RKO (cell line): Measurements from ENCODE around the gene SIN3A.
"Not testable (repeated sequence)": the region's sequence is repeated elsewhere in the genome, so short reads cannot be mapped to it uniquely, and the experiment has no call there.

Experiments
- DNase-seq: peaks from one replicate; pipeline ENCODE4 v3.0.0-alpha.2; 2016; ENCODE audit warnings: low spot score

SIN3A gene

DNA sequence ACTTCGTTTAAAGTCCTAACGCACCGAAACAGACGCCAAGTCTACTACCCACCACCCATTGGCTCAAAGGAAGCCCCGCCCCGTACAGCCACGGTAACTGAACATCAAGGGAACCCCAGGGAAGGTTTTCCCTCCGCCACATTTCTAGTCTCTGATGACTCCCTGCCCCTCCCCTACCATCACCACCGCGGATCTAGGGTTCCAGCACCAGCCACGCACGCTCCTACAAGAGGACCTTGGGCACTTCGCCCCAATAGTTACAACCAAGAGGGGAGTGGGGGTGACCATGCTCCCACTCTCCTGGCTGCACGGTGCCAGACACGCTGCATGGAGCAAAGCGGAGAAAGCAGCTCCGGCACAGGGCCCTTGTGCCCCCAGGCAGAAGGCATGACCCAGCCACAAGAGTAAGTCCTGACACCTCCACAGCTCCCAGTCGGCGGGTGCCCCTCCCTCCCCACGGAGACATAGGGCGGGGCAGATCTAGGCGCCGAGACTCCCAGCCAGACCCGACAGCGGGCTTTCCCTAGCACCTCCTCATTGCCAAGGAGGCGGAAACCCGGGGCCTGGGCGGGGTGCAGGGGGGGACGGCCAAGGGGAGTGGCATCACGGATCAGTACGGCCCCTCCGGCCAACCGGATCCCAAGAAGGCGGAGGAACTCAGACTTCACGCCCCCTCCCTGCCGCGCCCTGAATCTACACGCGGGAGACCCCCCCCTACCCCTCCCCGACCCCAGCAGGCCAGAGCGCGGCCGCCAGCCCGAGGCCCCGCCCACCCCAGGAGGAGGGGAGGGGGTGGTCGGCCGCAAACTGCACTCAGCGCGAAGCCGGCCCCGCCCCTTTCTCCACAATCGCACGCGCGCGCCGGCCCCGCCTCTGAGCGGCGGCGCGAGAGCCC, 936 bp downstream of the SIN3A start:
- peak; percentile 96 for DNase-seq

DNA sequence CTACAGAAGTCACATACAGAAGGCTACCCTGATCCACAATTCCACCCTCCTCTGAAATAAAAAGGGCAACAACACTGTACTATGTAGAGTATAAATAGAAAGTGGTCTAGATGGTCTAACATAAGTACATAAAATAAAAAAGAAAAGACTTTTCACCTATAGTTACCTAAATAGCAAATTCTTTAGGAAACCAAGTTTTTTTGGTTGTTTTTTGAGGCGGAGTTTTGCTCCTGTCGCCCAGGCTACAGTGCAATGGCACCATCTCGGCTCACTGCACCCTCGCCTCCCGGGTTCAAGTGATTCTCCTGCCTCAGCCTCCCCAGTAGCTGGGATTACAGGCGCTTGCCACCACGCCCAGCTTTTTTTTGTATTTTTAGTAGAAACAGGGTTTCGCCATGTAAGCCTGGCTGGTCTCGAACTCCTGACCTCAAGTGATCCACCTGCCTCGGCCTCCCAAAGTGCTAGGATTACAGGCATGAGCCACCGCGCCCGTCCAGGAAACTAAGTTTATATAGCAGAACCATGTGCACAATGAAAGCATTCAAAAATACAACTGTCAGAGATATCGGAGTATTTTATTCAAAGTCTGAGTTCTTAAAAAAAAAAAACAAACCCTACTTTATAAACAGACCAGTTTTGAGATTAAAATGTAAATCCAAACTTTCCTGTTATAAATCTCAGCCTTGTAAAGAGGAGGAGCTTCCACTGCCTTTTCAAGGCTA, 1.7 kb downstream of the SIN3A start:
- DNase-seq: no peak

DNA sequence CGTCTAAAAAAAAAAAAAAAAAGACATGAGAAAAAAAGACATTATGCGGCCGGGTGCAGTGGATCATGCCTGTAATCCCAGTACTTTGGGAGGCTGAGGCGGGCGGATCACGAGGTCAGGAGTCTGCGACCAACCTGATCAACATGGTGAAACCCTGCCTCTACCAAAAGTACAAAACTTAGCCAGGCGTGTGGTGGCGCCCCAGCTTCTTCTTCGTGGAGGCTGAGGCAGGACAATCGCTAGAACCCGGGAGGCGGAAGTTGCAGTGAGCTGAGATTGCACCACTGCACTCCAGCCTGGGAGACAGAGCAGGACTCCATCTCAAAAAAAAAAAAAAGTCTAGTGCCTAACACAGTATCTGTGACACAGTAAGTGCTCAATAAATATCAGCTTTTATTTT, 3.3 kb downstream of the SIN3A start:
- not testable (repeated sequence) for DNase-seq

DNA sequence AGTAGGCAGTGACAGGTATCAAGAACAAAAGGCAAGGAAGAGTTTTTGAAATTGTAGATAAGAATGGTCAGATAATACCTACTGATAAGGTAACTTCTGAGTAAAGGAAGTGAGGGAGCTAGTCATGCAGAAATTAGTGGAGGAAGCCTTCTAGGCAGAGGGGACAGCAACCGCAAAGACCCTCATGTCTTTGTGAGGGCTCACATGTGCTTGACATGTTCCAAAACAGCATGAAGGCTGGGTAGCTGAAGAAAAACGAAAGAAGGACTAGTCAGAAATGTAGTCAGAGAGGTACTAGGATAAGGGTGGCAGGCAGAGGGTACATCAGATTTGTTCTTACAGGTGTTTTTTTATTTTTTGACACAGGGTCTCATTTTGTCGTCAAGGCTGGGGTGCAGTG, 5.3 kb downstream of the SIN3A start:
- DNase-seq: no peak

DNA sequence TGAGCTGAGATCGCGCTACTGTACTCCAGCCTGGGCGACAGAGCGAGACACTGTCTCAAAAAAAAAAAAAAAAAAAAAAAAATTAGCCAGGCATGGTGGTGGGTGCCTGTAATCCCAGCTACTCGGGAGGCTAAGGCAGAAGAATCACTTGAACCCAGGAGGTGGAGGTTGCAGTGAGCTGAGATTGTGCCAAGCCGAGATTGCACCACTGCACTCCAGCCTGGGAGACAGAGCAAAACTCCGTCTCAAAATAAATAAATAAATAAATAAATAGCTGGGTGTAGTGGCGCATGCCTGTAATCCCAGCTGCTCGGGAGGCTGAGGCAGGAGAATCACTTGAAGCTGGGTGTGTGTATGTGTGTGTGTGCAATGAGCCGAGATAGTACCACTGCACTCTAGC, 6.2 kb downstream of the SIN3A start:
- not testable (repeated sequence) for DNase-seq

DNA sequence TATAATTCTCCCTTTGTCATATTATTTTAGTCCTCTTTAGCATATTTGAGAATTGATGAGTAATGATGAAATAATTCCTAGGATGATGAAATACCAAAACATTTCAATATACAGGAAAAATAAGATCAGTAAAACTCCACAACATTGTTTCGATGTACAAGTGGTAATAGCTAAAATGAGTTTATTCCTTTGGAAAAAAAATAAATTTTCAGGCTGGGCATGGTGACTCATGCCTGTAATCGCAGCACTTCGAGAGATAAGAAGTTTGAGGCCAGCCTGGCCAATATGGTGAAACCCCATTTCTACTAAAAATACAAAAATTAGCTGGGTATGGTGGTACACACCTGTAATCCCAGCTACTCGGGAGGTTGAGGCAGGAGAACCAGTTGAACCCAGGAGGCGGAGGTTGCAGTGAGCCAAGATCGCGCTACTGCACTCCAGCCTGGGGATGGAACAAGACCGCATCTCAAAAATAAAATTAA, 7.5 kb downstream of the SIN3A start:
- not testable (repeated sequence) for DNase-seq

DNA sequence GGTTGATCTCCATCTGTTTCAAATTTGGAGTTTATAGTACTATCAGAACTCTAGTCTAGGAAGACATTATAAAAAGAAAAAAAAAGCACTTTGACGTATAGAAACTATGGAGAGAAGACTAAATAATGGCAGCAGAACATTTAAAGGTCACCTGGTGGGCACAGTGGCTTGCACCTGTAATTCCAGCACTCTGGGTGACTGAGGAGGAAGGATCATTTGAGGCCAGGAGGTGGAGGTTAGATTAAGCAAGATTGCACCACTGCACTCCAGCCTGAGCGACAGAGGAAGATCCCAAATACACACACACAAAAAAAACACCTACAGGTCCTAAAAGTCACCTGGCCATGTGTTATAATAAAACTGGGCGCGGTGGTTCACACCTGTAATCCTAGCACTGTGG, 13.8 kb downstream of the SIN3A start:
- no peak for DNase-seq

DNA sequence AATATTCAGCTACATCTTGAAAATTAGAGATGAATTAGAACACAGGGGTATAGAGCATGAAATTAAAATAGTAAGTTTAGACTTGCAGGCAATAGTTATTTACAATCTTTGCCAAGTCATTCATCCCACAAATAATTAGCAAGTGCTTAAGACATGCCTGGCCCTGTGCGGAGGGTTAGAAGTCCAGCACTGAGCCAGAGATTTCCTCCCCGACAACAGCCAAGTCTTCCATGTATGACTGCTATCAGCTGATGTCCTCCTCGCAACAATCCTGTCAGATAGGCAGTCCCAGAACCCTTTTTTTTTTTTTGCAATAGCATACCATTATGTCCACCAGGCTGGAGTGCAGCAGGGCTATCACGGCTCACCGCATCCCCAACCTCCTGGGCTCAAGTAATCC, 14.6 kb downstream of the SIN3A start:
- DNase-seq: no peak

DNA sequence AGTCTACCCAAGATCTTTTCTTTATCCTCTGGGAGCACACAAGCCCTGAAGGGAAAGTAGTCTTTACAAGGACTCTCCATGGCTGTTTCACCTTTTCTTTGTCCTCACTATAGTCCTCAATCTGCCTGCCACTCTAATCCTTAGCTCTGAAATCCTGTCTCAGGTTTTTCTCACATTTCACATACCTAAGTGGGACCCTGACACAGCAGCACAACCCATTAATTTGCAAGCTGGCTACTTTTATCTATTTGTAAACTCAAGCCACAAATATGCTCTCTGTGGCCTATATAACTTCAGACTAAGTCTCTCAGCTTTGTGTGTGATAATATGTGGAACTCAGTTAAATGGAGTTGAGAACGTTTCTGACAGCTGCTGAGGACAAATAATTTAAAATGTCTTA, 19.8 kb downstream of the SIN3A start:
- no peak for DNase-seq

DNA sequence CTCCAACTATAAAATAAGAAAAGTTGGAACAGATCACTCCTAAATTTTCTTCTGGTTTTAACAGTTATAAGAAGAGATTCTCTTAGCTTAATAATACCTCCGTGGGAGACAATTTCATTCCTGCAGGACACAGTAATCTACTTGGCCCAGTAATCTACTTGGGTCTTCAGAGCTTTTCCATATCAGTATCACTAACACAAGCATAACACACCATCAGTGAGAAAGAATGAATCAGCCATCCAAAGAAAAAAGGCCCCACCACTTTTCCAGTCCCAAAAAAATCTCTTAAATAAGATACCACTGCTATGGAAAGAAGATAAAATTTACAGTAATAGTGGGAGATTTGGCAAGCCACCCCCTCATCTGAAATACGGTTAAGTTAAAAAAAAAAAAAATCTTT, 20.2 kb downstream of the SIN3A start:
- no peak for DNase-seq

DNA sequence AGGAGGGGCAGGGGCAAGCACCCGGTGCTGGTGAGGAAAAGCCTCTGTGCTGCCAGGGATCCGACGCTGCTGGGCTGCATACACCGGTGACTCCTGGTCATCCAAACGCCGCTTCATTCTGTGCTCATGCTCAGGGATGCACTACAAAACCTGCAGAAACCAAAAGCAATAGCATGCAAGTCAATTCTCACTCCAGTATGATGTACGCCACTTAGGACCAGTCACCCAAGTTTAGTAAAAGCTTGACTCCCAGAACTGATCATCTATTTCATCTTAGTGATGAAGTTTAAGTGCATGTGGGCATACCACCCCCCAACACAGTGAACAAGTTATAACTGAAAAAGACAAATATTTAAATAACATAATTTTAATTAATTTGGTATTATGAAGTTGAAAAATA, 21.2 kb downstream of the SIN3A start:
- no peak for DNase-seq

DNA sequence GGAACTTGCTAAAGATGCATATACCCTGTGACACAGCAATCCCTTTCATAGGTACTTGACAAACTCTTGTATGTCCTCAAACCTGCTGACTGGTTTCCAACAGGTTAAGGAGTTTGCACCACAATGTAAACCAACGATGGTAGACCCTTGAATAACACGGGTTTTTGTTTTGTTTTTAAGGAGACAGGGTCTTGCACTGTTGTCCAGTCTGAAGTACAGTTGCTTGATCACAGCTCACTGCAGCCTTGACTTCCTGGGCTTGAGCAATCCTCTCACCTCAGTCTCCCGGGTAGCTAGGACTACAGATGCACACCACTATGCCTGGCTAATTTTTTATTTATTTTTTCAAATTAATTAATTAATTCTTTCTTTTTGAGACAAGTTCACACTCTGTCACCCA, 23.3 kb downstream of the SIN3A start:
- no peak for DNase-seq

DNA sequence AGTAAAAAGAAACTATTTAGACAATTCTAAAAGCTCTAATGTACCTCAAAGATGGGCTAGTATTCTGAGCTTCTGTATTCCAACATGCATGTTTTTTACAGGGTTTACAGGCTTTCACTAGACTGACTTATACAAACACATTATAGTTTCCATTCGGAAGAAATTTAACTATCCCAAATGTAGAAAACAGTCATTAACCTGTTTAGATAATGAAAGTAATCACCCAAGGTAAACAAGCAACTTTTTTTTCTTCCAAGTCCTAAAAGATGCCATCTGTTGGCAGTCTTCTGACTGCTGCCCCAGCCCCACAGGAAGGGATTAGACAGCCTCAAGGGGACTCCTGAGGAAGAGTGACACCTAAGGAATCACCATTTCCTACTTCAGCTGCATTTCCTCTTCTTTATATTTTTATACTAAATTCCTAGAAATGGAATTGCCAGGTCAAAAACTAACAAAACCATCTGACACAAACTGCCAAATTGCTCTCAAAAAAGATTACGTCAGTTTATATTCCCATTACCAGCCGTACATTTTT, 25.5 kb downstream of the SIN3A start:
- DNase-seq: no peak

DNA sequence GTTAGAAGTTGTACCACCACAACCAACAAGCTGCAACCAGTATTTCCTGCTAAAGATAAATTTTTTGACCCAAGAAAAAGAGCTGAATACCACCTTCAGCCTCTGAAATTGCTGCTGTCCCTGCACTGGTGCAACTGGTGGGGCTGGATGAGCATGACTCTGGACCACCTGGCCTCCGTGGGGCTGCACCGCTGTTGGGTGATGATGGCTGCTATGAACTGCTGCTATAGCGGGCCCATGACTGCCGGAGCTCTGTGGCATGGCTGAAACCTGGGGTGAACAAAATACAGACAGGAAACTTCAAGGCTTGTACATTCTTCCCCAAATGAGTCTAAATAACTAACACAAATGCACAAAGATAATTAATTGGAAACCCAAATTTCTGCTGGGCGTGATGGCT, 28.9 kb downstream of the SIN3A start:
- no peak for DNase-seq

DNA sequence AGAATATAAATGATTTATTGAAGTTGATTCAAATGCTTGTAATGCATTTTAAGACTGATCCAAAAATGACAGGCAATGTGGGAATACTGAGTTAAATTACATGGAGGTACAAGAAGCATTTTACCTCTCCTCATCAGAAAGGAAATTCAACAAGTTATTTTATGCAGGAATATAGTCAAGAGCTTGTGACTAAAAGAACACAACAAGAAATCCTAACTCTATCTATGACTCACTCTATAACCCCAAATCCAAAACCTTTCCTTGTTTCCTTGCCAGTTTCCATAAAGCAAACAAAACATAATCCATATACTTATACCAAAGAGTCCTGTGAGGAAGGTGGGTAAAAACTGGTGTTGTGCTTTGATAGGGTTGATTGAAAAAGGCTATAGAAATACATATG, 30.8 kb downstream of the SIN3A start:
- no peak for DNase-seq

DNA sequence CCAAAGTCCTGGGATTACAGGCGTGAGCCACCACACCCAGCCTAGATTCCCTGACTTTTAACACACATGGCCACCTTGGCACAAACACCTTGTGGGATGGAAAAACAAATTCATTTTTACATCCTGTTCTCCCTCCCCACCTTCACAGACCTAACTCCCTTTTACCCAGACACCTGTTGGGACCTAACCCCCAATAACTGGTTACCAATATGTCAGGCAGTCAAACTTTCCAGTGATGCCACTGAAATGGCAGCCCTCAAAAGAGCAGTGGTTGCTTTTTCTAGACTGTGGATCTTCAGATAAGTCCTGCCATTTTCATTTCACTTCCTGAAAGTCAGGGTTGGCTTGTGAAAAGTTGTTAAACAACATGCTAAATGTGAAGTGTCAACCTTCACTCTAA, 34.9 kb downstream of the SIN3A start:
- DNase-seq: no peak

DNA sequence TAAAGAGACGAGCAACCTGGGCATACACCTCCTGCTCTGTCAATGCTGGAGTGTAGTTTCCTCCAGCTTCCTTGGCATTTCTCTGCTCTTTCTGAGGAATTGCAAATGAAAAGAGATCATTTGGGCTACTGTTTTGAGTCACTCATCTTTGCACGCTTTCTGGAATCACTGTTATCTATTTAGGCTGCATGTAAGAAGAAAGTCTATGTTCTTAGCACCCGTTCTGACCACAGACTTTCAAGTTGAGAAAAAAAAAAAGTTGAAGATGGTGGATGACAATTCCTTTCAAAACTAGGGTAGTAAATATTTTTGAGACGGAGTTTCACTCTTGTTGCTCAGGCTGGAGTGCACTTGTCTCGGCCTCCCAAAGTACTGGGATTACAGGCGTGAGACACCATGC, 41.3 kb downstream of the SIN3A start:
- DNase-seq: no peak

DNA sequence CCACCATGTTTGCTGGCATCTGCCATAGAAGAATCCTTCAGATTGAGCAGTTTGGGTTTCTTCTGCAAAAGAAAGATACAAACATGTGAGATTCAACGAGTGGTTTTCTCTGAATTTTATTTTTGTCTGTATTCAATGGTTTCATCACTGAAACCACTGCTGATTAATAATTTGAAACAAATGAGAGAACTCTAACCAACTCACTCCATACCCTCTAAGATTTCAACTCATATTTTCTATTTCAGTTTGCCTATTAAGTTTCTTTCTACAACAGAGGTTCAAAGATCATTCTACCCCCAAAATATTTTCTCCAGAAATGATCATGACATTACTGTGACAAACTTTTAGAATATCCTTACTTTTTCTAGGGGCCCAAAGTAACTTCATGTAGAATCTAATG, 44.4 kb downstream of the SIN3A start:
- no peak for DNase-seq

DNA sequence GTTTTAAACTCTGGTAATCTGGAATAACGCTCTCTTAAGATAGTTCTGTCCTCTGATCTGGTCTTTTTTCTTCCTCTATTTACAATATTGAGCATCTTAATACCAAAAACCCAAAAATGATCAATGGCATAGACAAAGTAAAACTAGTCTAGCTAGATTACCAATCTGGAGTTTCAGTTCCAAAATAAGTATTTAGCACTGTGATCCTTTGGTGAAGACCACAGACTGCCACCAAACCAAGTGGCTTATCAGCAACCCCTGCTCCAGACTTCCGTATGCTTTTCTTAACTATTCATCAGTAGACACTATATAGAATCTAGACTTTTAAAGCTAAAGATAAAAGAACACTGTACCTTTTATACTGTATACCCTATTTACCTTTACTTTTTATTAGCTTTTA, 47.6 kb downstream of the SIN3A start:
- DNase-seq: no peak

DNA sequence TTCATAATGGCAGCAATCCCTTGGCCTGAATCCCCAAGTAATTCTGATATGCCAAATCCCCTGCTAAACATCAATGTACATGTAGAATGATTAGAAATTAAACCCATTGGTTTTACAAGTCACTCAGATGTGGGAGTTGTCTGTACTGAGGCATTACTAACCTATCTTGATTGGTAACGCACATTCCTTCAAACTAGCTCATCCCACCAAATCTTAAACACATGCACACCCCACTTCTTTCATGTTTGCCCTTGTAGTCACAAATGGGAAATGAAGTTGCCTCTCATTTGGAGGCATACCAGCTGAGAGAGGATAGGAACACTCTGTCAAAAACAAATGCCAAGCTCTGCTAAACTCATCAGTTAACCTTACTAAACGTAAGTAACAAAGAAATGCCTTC, 54.0 kb downstream of the SIN3A start:
- DNase-seq: no peak

DNA sequence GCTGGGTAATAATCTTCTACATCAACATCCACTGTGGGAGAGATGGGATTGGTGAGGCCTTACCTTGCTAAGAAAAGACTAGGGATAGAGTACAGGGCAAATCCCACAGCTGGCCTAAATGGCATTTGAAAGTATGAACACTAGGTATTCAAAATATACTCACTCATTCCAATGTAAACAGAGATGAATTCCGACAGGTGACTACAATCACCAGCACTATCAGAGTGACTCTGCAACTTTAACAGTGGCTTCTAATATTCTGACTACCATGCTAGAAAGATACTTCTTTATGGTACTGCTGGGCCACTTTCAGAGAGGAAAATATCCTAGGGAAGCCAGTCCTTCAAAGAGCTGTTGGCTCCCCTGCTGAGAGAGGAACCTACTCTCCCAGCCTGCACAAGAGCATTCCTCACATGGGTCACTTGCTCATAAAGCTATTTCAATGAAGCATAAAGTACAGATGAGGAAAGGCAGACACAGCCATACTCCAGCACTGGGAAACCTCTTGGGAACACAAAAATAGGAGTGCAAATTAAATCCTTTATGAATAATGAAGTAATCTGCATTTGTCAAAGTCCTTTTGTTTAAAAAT, 61.6 kb downstream of the SIN3A start:
- no peak for DNase-seq

DNA sequence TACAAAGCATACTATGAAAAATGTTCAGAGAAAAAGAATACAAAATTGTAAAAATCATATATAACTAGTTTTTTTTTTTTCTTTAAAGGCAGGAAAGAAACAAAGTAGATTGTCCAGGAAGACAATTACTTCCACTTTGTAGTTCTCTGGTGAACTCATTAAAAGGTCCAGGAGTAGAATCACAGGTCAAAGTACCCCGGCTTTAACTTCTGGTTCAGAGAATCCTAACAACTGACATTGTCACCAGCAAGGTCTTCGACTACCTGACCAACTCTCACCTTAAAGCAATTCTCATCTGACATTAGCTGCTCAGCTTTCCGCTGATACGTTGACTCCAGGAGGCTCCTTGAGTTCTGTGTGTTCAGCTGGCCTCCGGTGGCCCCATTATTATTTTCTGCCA, 67.5 kb downstream of the SIN3A start:
- DNase-seq: not testable (repeated sequence)

DNA sequence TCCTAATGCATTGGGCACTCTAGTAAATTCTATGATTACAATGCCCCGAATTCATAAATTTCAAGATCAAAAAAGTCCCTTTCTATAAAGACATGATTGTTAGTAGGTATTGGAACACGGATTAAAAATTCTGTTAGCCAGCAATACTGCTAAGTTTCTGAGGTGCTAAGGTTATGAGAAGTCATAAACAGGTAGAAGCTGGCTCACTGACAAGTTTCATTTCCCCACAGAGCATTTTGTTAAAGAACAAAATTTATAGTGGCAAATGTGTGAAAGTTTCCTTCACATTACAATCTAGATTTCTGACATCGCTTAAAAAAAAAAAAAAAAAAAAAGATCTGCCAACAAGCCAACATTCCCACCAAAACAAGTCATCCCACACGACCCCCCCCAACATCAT, 70.7 kb downstream of the SIN3A start:
- DNase-seq: no peak
